Lower lobe of right lung (tissue), 2 donors: Measurements from ENCODE around the gene GSG1L. TPM values are rescaled to one million over a fixed set of nuclear protein-coding genes. Genes with fewer than 3 reads are reported as not detected.

Experiments
- ATAC-seq, 2 donors: fragments of 200-7000 bp; cut with Tn5 transposase; one replicate each; pipeline ENCODE4 v1.9.1; 2020 to 2022; ENCODE audit warnings: mild to moderate bottlenecking in 2 of 2, moderate library complexity in 2 of 2
- DNase-seq: peaks from one replicate; pipeline ENCODE4 v3.0.0-alpha.2; 2020
- H3K27ac ChIP-seq: fragments of 200-600 bp; one replicate; pipeline ENCODE4 v1.8.0; 2022
- H3K27me3 ChIP-seq: fragments of 200-600 bp; one replicate; pipeline ENCODE4 v1.8.0; 2022; ENCODE audit warnings: low read depth
- H3K36me3 ChIP-seq: fragments of 200-600 bp; one replicate; pipeline ENCODE4 v1.8.0; 2022; ENCODE audit warnings: mild to moderate bottlenecking
- H3K4me1 ChIP-seq: fragments of 200-600 bp; one replicate; pipeline ENCODE4 v1.8.0; 2022
- H3K4me3 ChIP-seq: fragments of 200-600 bp; one replicate; pipeline ENCODE4 v1.8.0; 2022; ENCODE audit warnings: mild to moderate bottlenecking
- H3K9me3 ChIP-seq: fragments of 200-600 bp; one replicate; pipeline ENCODE4 v1.8.0; 2022
- CTCF ChIP-seq: fragments of 200-600 bp; IDR thresholded peaks from one replicate; pipeline ENCODE4 v1.8.0; 2022; ENCODE audit warnings: antibody characterized with exemption, mild to moderate bottlenecking
- intact Hi-C: fragments of 100-400 bp; cut with DNase I; formaldehyde crosslinking; loops from one replicate; pipeline ENCODE4 v1.11.0; 2022
- total RNA-seq: library from RNA; stranded (reverse); fragmentation: NEBNext Ultra II Directional; extraction: Animal tissue kit (Norgen Biotek cat#: 25700); gene quantifications from one replicate; pipeline ENCODE4 v1.2.1, GENCODE V29; 2021
- donor health status: DM: no; HTN: yes; CAD: no; lungs with severe emphysema.

The GSG1L gene
- total RNA-seq, 1 donor from 2014 or later: 0.30 TPM

- ATAC-seq (no peak), DNase-seq (no peak)
- H3K9me3 ChIP-seq: no peaks in the 10 kb centered on the region
- H3K27me3 ChIP-seq: peaks cover 5% of the 10 kb centered on the region
- H3K27ac ChIP-seq: no peak overlapping the region
- no peaks in the 10 kb centered on the region for H3K4me1 ChIP-seq
- intact Hi-C loops: no loop called here
- H3K36me3 ChIP-seq: no peaks in the 10 kb centered on the region
- TF ChIP-seq CTCF: no peak
- no peak overlapping the region for H3K4me3 ChIP-seq
Measured at GRCh38 chr16:27925612-27926011, 137.9 kb downstream of the GSG1L start.

GRCh38 chr16:27924411-27925118 lies 138.9 kb downstream of the GSG1L start:
- H3K36me3 ChIP-seq: no peaks in the 10 kb centered on the region
- H3K27me3 ChIP-seq: peaks cover 5% of the 10 kb centered on the region
- no peak overlapping the region for H3K27ac ChIP-seq
- no peak overlapping the region for H3K4me3 ChIP-seq
- H3K4me1 ChIP-seq: no peaks in the 10 kb centered on the region
- no peak for TF ChIP-seq CTCF
- no peaks in the 10 kb centered on the region for H3K9me3 ChIP-seq
- ATAC-seq: no peak
- no peak for DNase-seq
- intact Hi-C loops: no loop called here

GRCh38 chr16:27923751-27924150 lies 139.8 kb downstream of the GSG1L start:
- no peak overlapping the region for H3K4me3 ChIP-seq
- no peak overlapping the region for H3K27ac ChIP-seq
- peaks cover 5% of the 10 kb centered on the region for H3K27me3 ChIP-seq
- H3K4me1 ChIP-seq: no peaks in the 10 kb centered on the region
- DNase-seq: no peak
- TF ChIP-seq CTCF: no peak
- intact Hi-C loops: no loop called here
- ATAC-seq: no peak
- H3K36me3 ChIP-seq: no peaks in the 10 kb centered on the region
- H3K9me3 ChIP-seq: no peaks in the 10 kb centered on the region

- H3K36me3 ChIP-seq: no peaks in the 10 kb centered on the region
- peaks cover 5% of the 10 kb centered on the region for H3K27me3 ChIP-seq
- no peak for TF ChIP-seq CTCF
- no peak for ATAC-seq
- H3K4me3 ChIP-seq: no peak overlapping the region
- DNase-seq: no peak
- intact Hi-C loops: no loop called here
- no peak overlapping the region for H3K27ac ChIP-seq
- H3K9me3 ChIP-seq: no peaks in the 10 kb centered on the region
- no peaks in the 10 kb centered on the region for H3K4me1 ChIP-seq
Measured at GRCh38 chr16:27922433-27922832, 141.1 kb downstream of the GSG1L start.

GRCh38 chr16:27921134-27921533 lies 142.4 kb downstream of the GSG1L start:
- no peaks in the 10 kb centered on the region for H3K4me1 ChIP-seq
- no peak for TF ChIP-seq CTCF
- no peak for ATAC-seq
- H3K27ac ChIP-seq: no peak overlapping the region
- H3K36me3 ChIP-seq: no peaks in the 10 kb centered on the region
- intact Hi-C loops: no loop called here
- peaks cover 5% of the 10 kb centered on the region for H3K27me3 ChIP-seq
- DNase-seq: no peak
- no peak overlapping the region for H3K4me3 ChIP-seq
- H3K9me3 ChIP-seq: no peaks in the 10 kb centered on the region
